Measurements from ENCODE around the gene MYO16. TPM values are rescaled to one million over a fixed set of nuclear protein-coding genes. Genes with fewer than 3 reads are reported as not detected.

MYO16 gene
- total RNA-seq, 6 experiments from 2014 or later, result not detected

DNA sequence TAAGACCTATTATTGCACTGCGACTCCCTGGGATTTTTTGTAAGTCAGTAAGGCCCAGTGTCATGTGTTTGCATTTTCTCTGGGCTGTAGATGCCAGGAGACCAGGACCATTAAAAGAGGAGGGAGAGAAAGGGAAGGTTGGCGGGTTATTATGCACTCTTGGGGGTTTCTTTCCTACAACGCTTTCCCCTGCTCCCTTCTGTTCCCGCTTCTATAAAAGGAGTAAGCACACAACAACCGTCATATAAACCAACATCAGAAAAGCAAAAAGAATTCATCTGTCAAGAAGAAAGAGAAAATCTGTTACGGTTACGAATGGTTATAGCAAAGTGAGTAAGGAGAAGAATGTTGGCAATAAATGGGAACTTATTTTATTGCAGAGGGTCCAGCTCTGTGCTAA, 615.2 kb downstream of the MYO16 start:
- no peak for DNase-seq
- peaks cover 25% of the 10 kb centered on the region for H3K36me3 Mint-ChIP-seq (ENCODE audit: low read depth)
- H3K4me3 Mint-ChIP-seq, result no peak overlapping the region; the same call in 1 of the 2 replicates
- TF ChIP-seq, protein P1, sequence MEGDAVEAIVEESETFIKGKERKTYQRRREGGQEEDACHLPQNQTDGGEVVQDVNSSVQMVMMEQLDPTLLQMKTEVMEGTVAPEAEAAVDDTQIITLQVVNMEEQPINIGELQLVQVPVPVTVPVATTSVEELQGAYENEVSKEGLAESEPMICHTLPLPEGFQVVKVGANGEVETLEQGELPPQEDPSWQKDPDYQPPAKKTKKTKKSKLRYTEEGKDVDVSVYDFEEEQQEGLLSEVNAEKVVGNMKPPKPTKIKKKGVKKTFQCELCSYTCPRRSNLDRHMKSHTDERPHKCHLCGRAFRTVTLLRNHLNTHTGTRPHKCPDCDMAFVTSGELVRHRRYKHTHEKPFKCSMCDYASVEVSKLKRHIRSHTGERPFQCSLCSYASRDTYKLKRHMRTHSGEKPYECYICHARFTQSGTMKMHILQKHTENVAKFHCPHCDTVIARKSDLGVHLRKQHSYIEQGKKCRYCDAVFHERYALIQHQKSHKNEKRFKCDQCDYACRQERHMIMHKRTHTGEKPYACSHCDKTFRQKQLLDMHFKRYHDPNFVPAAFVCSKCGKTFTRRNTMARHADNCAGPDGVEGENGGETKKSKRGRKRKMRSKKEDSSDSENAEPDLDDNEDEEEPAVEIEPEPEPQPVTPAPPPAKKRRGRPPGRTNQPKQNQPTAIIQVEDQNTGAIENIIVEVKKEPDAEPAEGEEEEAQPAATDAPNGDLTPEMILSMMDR (IDR thresholded peaks at IDR 0.05), result no peak
- peaks cover 59% of the 10 kb centered on the region for H3K4me1 Mint-ChIP-seq (ENCODE audit: low read depth)
- H3K27me3 Mint-ChIP-seq (ENCODE audit: insufficient read depth), result no peaks in the 10 kb centered on the region
- peaks cover 8% of the 10 kb centered on the region for H3K9me3 Mint-ChIP-seq
- H3K27ac Mint-ChIP-seq, result peak overlapping the region; percentile 96

DNA sequence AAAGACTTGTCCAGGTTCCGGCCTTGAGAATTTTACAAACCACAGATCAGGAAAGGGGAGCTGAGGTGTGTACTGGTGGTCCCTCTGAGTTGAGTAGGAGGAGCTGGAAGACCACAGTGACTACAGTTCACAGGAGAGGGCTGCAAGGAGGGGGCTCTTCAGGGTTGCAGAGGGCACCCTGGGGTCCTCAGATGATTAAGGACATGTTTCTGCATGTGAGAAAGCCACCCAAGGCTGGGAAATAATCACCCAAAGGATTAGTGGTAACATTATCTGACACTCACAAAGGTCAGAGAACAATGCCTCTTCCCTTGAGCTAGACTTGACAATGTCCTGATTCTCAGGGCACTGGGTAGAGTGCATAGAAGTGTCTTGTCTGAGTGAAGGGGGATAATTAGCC, 616.6 kb downstream of the MYO16 start:
- no peak overlapping the region for H3K27ac Mint-ChIP-seq
- TF ChIP-seq, protein P1 (IDR thresholded peaks at IDR 0.05), result no peak

DNA sequence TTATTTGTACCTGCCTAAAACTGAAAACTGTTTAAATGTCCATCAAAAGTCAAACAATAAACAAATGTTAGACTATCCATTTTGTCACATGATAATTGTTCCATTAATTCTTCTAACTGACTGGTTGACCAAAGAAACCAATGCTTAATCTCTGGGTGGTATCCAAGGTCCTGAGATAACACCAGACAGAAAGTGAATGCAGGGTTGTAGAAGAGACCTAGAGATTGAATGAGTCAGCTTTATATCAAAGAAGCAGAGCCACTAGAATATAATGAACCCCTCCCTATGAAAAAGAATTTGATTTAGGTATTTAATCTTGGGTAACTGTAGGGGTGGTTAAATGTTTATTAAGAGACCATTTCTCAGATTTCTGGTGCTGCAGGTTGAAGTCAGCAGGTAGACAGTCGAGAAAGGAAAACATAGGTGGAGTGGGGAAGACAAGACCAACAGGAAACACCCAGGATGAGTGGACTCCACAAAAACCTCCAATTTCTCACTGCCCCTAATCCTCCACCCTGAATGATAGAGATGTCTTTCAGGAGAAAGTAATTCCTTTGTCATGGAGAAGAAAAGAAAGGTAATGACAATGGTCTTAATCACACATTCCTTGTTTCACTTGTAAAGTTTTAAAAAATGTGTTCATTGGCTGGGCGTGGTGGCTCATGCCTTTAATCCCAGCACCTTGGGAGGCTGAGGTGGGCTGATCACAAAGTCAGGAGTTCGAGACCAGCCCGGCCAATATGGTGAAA, 620.5 kb downstream of the MYO16 start:
- Mint-ChIP-seq H3K9me3 (peaks cover 8% of the 10 kb centered on the region), H3K27me3 (ENCODE audit: insufficient read depth) (no peaks in the 10 kb centered on the region), H3K4me1 (ENCODE audit: low read depth) (peaks cover 43% of the 10 kb centered on the region), H3K36me3 (ENCODE audit: low read depth) (peaks cover 18% of the 10 kb centered on the region; the same call in 1 of the 2 replicates), H3K27ac (no peak overlapping the region), H3K4me3 (no peak overlapping the region)
- TF ChIP-seq, protein P1 (IDR thresholded peaks at IDR 0.05), result no peak
- no peak for DNase-seq

More for the DNA sequence above, 616.6 kb downstream of the MYO16 start:
- Mint-ChIP-seq H3K27me3 (ENCODE audit: insufficient read depth) (no peaks in the 10 kb centered on the region), H3K4me3 (no peak overlapping the region), H3K9me3 (peaks cover 8% of the 10 kb centered on the region), H3K4me1 (ENCODE audit: low read depth) (peaks cover 62% of the 10 kb centered on the region), H3K36me3 (ENCODE audit: low read depth) (peaks cover 25% of the 10 kb centered on the region)
- no peak for DNase-seq

DNA sequence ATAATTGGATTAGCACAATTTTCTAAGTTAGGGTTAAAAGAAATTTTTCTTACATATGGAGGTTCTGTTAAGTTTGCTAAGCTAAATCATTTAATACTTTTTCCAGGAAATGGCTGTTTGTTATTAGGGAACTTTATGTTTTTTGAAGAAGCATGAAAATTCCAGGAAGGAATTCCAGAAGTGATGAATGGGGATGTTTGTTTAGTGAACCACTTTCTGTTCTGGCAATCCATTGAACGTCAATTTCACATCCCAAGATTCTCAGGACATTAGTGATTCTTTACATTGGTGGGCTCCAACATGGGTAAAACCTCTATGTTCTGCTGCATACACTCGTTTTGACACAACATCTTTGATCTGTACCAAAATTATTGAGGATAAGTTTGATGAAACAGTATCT, 622.5 kb downstream of the MYO16 start:
- DNase-seq, result no peak
- peaks cover 5% of the 10 kb centered on the region for H3K9me3 Mint-ChIP-seq
- no peak overlapping the region for H3K4me3 Mint-ChIP-seq
- H3K27me3 Mint-ChIP-seq (ENCODE audit: insufficient read depth), result no peaks in the 10 kb centered on the region
- peaks cover 6% of the 10 kb centered on the region; the same call in 1 of the 2 replicates for H3K36me3 Mint-ChIP-seq (ENCODE audit: low read depth)
- TF ChIP-seq, protein P1 (IDR thresholded peaks at IDR 0.05), result no peak
- H3K27ac Mint-ChIP-seq, result peak overlapping the region; percentile 9; the same call in 1 of the 2 replicates
- peaks cover 54% of the 10 kb centered on the region for H3K4me1 Mint-ChIP-seq (ENCODE audit: low read depth)

DNA sequence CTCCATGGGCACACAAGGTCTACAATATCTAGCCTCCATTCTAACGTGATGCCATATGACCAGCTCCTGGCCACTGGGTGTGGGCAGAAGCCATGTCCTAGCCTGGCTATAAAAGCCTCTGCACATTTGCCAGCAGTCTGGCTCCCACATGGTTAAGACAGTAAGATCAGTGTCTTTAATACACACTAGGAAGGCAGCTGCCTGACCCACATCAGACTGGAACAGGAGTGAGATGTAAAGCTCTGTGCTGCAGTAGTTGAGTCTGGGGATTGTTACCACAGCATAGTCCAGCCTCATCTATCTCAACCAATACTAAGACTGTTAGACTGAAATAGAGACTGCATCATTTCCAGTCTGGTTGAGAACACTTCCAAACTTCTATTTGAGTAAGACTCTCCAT, 623.9 kb downstream of the MYO16 start:
- DNase-seq, result no peak
- no peak overlapping the region for H3K27ac Mint-ChIP-seq
- peaks cover 67% of the 10 kb centered on the region for H3K4me1 Mint-ChIP-seq (ENCODE audit: low read depth)
- peaks cover 2% of the 10 kb centered on the region; the same call in 1 of the 2 replicates for H3K27me3 Mint-ChIP-seq (ENCODE audit: insufficient read depth)
- 0 out of 2 replicates have a peak, but pooled peaks cover under 1% of the 10 kb centered on the region for H3K36me3 Mint-ChIP-seq (ENCODE audit: low read depth)
- no peak overlapping the region for H3K4me3 Mint-ChIP-seq
- H3K9me3 Mint-ChIP-seq, result no peaks in the 10 kb centered on the region; the same call in 1 of the 2 replicates
- TF ChIP-seq, protein P1 (IDR thresholded peaks at IDR 0.05), result no peak

Data from HFFc6 (cell line).